Measurements from ENCODE around the gene FNDC7.
"Not testable (repeated sequence)": the region's sequence is repeated elsewhere in the genome, so short reads cannot be mapped to it uniquely, and the experiment has no call there.

The FNDC7 gene

DNA sequence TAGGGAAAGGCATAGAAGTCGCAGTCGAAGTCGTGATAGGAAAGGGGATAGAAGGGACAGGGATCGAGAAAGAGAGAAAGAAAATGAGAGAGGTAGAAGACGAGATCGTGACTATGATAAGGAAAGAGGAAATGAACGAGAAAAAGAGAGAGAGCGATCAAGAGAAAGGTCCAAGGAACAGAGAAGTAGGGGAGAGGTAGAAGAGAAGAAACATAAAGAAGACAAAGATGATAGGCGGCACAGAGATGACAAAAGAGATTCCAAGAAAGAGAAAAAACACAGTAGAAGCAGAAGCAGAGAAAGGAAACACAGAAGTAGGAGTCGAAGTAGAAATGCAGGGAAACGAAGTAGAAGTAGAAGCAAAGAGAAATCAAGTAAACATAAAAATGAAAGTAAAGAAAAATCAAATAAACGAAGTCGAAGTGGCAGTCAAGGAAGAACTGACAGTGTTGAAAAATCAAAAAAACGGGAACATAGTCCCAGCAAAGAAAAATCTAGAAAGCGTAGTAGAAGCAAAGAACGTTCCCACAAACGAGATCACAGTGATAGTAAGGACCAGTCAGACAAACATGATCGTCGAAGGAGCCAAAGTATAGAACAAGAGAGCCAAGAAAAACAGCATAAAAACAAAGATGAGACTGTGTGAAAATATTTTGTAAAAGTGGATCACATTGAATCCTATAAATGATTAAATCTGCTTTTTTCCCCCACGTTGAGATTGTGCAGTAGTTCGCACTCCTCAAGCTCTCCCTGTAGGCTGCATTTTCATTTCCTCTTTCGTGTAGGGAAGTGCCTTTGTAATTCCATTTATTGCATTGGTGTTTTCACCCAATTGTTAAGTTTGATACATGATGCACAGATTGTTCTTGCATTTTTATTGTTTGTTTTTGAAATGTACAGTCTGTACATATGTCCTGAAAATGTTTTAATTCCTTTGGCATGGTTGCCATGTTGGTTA lies 13.1 kb upstream of the FNDC7 start:
- peak; percentile 63 to 74 for DNase-seq

DNA sequence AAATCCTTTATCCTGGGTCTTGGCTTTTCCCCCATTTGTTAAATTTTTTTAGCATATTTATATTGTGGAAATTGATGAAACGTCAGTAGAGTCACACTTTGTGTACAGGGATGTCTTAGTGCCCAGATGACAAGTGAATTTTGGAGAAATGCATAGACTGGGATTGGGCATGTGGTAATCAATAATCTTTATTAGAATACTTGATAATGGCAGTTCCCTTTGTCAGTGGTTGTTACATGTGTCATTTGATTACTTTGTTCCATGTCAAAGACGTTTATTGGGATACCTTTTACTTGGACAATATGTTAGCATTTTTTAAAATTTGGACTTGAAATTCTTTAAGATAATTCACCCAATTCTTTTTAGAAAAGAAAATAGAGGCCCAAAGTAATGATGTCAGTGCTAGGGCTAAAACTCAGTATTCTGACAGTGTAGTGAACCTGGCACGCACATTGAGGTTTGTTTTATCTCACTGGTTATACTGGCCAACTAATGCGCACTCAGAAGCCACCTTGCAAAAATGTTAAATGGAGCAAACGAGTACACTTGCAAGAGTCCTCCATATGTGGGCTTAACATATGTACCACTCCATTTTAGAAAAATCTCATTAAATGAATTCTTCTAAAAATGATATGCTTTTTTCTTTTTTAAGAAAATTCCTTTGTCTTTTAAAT lies 11.4 kb upstream of the FNDC7 start:
- DNase-seq: no peak

DNA sequence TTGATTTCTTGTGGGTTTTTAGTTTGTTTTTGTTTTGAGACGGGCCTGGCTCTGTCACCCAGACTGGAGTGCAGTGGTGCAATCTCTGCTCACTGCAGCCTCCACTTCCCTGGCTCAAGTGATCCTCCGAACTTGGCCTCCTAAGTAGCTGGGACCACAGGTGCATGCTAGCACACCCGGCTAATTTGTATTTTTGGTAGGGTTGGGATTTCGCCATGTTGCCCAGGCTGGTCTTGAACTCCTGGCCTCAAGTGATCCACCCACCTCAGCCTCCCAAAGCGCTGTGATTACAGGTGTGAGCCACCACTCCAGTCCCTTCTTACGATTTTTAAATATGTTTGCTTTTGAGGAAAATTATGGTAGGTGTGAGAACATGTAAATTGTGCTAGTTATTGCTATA lies 10.6 kb upstream of the FNDC7 start:
- DNase-seq: not testable (repeated sequence)

GRCh38 chr1:108703939-108704338 lies 8.8 kb upstream of the FNDC7 start:
- DNase-seq: peak in 1 of 2 donors; percentile 10

GRCh38 chr1:108704496-108704895 lies 8.2 kb upstream of the FNDC7 start:
- DNase-seq: no peak

DNA sequence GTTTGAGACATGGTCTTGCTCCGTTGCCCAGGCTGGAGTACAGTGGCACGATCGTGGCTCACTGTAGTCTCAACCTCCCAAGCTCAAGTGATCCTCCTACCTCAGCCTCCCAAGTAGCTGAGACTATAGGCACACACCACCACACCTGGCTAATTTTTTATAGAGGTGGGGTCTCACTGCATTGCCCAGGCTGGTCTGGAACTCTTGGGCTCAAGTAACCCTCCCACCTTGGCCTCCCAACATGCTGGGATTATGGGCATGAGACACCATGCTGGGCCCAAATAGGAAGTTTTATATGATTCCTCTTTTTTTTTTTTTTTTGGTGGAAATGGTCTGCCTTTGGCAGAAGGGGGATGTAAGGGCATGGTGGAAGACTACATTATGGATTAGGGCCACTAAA lies 6.1 kb upstream of the FNDC7 start:
- DNase-seq: no peak

DNA sequence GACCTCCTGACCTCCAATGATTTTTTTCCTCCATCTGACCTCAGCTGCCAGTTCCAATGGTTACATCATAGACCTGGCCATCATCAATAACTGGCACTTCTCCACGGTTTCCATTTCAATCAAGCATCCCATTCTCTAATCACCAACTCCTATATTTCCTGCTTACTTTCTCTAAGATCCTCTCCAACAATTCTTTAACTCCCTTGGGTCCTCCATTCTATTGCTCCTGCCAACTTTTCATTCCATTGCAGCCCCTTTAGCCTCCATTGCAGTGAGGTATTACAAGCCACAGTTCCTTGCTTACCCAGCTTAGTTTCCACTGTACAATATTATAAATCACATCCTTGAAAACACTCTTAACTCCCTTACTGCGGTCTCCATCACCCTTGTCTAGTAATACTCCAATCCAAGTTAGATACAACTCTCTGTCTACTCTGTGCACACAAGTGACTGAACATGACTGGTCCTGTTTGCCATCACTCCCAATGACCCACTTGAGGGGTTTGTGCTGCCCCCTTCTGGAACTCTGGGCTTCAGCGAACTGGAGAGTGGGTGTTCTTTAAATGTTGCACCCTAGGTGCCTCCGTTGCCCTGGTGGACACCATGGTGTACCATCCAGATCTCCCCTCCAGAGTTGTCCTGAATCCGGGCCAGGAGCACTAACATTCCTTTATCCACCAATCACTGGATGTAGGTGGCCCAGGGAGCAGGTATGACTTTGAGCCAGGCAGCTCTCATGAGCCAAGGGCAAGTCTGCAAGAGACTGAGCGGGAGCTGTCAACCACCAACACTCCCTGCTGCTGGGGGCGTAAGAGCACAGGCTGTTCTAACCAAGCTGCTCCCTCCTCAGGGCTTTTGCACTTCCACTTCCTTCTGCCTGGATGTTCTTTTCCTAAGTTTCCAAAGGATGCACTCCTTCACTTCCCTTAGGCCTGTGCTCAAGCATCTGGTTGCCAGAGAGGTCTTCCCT lies 3.7 kb upstream of the FNDC7 start:
- DNase-seq: peak; percentile 36 to 40

GRCh38 chr1:108715932-108716331 lies 3.2 kb downstream of the FNDC7 start:
- no peak for DNase-seq

DNA sequence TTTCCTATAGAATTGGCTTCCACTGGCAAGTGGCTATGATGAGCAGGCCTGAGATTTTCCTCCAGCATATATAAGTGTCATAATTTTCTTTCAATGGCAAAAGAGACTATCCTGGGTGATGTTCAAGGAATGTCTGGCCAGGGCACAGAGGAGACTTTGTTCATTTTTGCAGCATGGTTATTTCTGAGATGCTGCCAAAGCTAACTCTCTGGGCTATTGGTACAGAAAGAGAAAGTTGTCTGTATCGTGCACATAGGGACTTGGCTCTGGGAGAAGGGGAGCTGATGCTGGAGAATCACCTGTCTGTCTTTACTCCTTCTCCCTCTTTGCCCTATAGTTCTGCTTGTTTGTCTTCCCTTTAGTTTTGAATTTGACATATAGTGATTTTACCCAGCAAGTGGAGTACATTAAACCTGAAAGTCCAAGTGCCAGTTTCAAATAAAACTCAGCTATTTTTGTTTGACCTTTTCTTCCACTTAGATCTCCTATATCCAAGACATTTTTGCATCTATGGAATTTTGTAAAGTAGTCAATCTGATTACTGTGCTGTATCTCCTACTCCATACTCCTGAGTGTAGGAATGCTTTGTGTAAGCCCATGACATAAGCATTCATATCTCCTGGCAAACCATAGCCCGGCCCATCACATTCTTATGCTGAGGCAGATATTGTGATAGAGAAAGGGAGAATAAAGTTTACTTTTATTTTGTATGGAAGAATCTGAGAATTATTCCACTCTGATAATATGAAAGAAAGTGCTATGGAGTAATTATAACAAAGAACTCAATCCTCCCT lies 3.9 kb downstream of the FNDC7 start:
- DNase-seq: no peak

- no peak for DNase-seq
Observed at GRCh38 chr1:108717774-108718316, 5.1 kb downstream of the FNDC7 start.

DNA sequence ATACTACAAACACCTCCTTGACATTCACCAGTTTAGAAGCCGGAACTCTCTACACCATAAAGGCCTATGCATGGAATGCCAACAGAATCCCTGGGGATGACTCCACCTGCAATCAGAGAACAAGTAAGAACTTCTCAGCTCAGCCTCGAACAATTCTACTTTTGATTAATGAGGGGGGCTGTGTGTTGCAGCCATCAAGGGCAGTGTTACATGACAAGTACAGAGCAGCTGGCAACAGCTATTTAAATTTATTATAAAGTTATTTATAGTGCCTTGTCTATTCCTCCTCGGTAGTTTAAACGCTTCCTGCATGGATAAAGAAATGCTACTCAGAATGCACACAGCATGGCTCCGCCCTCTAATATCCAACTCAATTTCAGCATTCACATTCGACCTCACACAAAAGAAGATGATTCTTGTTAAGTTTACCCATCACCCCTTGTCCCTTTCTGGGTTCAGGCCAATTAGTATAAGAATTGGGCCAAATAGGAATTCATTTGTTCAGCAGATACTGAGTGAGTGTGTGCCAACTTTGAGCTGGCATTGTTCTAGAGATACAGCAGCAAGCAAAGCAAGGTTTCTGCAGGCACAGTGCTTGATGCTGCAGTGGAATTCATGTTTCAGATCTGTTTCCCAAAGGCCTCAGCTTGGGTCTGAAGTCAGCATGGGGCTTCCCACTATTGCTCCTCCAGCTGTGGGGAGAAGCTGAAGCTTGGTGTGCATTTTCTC lies 6.4 kb downstream of the FNDC7 start:
- DNase-seq: no peak

GRCh38 chr1:108719656-108720435 lies 7.1 kb downstream of the FNDC7 start:
- no peak for DNase-seq

DNA sequence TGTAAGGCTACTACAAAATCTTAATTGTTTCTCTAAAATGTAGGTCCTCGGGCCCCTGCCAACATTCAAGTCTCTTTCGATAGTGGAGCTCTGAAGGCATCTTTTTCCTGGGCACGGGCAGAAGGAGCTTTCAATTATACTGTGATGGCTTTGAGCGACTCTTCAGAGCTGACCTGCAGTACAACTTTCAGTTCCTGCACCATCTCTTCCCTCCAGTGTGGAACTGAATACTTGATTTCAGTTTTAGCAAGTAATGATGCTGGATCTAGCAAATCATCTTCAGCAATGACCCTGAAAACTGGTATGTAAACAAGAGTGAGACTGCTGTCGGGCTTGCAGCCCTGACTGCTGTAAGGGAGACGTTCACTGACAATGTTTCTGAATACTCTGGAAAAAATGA lies 9.6 kb downstream of the FNDC7 start:
- no peak for DNase-seq

DNA sequence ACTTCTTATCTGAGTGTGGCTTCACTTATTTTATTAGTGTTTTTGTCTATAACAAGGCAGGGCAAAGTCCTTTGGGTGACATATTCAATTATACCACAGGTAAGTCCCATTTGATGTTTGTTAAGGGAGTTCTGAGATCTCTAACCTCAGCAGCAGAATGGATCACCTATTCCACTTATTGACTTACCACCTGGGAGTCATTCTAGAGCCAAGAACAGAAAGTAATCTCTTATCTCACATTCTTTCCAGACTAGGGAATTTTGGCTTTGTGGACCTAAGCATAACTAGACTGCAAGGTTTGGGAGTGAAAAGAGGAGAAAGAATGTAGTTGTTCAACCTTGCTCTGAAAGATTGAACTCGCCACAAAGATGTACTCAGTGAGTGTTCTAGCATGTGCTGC lies 13.2 kb downstream of the FNDC7 start:
- DNase-seq: no peak

- DNase-seq: no peak
Observed at GRCh38 chr1:108728327-108728923, 15.7 kb downstream of the FNDC7 start.

DNA sequence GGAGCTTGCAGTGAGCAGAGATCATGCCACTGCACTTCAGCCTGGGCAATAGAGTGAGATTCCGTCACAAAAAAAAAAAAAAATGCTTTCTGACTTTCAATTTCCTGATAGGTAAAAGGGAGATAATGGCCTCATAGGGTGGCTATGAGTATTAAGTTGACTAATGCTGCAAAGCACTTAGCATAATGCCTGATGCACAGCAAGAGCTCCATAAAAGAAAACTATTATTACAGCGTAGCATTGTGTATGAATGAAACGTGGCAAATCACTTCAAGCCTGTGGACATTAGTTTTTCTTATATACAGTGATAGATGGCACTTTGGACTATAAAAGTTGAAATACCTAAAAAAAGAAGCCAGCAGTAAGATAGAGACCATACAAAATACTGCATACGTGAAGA lies 16.8 kb downstream of the FNDC7 start:
- no peak for DNase-seq

DNA sequence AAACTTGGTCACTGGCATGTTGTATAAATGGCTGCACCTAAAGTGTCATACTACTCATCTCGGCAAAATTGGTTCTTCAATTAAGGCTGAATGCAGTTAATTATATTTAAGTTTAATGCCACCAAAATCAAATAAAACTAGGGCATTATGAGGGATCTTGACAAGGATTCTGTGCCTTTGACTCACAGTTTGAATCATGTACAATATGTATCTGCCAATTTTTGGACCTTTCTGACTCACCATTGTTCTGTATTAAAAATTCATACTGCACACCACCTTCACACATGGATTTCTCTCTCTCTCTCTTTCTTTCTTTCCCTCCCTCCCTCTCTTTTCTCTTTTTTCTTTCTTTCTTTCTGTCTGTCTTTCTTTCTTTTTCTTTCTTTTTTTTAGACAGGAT lies 19.7 kb downstream of the FNDC7 start:
- no peak for DNase-seq

- no peak for DNase-seq
Observed at GRCh38 chr1:108734171-108734865, 21.6 kb downstream of the FNDC7 start.

DNA sequence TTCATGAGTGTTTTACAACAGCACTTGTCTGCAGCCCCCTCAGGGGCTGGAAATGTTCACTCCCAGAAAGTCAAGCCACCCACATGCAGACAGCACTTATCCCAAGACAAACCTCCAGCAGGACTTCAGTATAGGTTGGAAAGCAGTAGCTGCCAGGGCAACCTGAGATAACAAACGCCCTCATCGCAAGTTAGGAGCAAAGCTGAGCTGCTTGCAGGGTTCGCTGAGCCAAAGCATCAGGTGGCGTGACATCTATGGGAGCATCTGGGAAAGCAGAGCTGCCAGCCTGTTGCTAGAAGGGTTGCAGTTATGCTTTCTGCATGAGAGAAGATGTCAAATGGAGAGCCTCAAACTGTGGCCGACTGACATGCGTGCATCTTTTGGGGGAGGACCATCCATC lies 29.5 kb downstream of the FNDC7 start:
- DNase-seq: no peak
